22Rv1 (cell line): ENCODE measurements around the gene TOP3A.

ENCODE experiments used
- CTCF ChIP-seq: fragments of 450-650 bp; IDR thresholded peaks from 2 replicates; pipeline ENCODE4 v1.5.1; 2017; ENCODE audit warnings: mild to moderate bottlenecking
- ZFX ChIP-seq: fragments of 450-650 bp; IDR thresholded peaks from 2 replicates; pipeline ENCODE4 v1.6.1; 2017; ENCODE audit warnings: antibody characterized with exemption, borderline replicate concordance

- no peak for TF ChIP-seq CTCF
- TF ChIP-seq ZFX, result no peak
Measured at GRCh38 chr17:18229771-18230170, 85.0 kb downstream of the TOP3A start.
